ENCODE data around the gene HMGCS1.
"Not testable (repeated sequence)": the region's sequence is repeated elsewhere in the genome, so short reads cannot be mapped to it uniquely, and the experiment has no call there.

HMGCS1 gene

GRCh38 chr5:43312076-43312661, 1.0 kb downstream of the HMGCS1 start:
- DNase-seq, result no peak

- DNase-seq, result no peak
Observed at GRCh38 chr5:43309637-43310036, 3.6 kb downstream of the HMGCS1 start.

- DNase-seq, result no peak
Observed at GRCh38 chr5:43309122-43309521, 4.1 kb downstream of the HMGCS1 start.

- not testable (repeated sequence) for DNase-seq
Observed at GRCh38 chr5:43306954-43307353, 6.3 kb downstream of the HMGCS1 start.

- no peak for DNase-seq
Observed at GRCh38 chr5:43305948-43306565, 7.2 kb downstream of the HMGCS1 start.

- DNase-seq, result no peak
Observed at GRCh38 chr5:43304525-43304924, 8.7 kb downstream of the HMGCS1 start.

- DNase-seq, result no peak
Observed at GRCh38 chr5:43303242-43303641, 10.0 kb downstream of the HMGCS1 start.

GRCh38 chr5:43302481-43302880, 10.7 kb downstream of the HMGCS1 start:
- DNase-seq, result no peak

- DNase-seq, result no peak
Observed at GRCh38 chr5:43301653-43302091, 11.5 kb downstream of the HMGCS1 start.

- DNase-seq, result no peak
Observed at GRCh38 chr5:43300112-43300511, 13.1 kb downstream of the HMGCS1 start.

- DNase-seq, result no peak
Observed at GRCh38 chr5:43298443-43298842, 14.8 kb downstream of the HMGCS1 start.

- no peak for DNase-seq
Observed at GRCh38 chr5:43296835-43297234, 16.4 kb downstream of the HMGCS1 start.

GRCh38 chr5:43295202-43295601, 18.0 kb downstream of the HMGCS1 start:
- DNase-seq, result no peak

- no peak for DNase-seq
Observed at GRCh38 chr5:43294226-43294625, 19.0 kb downstream of the HMGCS1 start.

GRCh38 chr5:43290726-43291125, 22.5 kb downstream of the HMGCS1 start:
- no peak for DNase-seq

GRCh38 chr5:43288269-43288831, 24.9 kb downstream of the HMGCS1 start:
- no peak for DNase-seq

GRCh38 chr5:43287493-43287892, 25.7 kb downstream of the HMGCS1 start:
- DNase-seq, result no peak

GRCh38 chr5:43286623-43287022, 26.6 kb downstream of the HMGCS1 start:
- no peak for DNase-seq

- no peak for DNase-seq
Observed at GRCh38 chr5:43281840-43282658, 31.2 kb downstream of the HMGCS1 start.

- no peak for DNase-seq
Observed at GRCh38 chr5:43279548-43280274, 33.5 kb downstream of the HMGCS1 start.

GRCh38 chr5:43275391-43275790, 37.8 kb downstream of the HMGCS1 start:
- no peak for DNase-seq

GRCh38 chr5:43274435-43275114, 38.6 kb downstream of the HMGCS1 start:
- DNase-seq, result no peak

Measured in effector CD8-positive, alpha-beta T cell (primary cell).